A549 (cell line): ENCODE results near the gene BRAF.

Experiments used
- CEBPB ChIP-seq, 2 experiments: fragments of >200 bp in 1 of 2; sonication (Bioruptor Twin) in 1 of 2; formaldehyde crosslinking in 1 of 2; IDR thresholded peaks; 2 replicates each; pipeline ENCODE4 v1.6.1; 2012 to 2016
- EP300 ChIP-seq, 2 experiments: fragments of >200 bp; sonication (Bioruptor Twin); formaldehyde crosslinking; IDR thresholded peaks; 2 replicates in 1 of 2; 3 replicates in 1 of 2; pipeline ENCODE4 v1.6.1; 2016 to 2017
- HOXA7 ChIP-seq: fragments of 250-450 bp; sonication (Bioruptor Pico); IDR thresholded peaks from 2 replicates; pipeline ENCODE4 v1.5.0; 2020; ENCODE audit warnings: mild to moderate bottlenecking, moderate library complexity
- JUN ChIP-seq, 2 experiments: fragments of >200 bp; sonication (Bioruptor Twin); formaldehyde crosslinking; IDR thresholded peaks; 2 replicates in 1 of 2; 3 replicates in 1 of 2; pipeline ENCODE4 v1.6.1; 2016 to 2017
- MYC ChIP-seq: IDR thresholded peaks from 2 replicates; pipeline ENCODE4 v1.6.1; 2012; ENCODE audit warnings: mild to moderate bottlenecking, inconsistent platforms, low read length, improper control_type of control experiment, borderline replicate concordance
- NFE2L2 ChIP-seq: fragments of 150-350 bp; conservative IDR thresholded peaks from 2 replicates; pipeline ENCODE4 v1.6.1; 2014; ENCODE audit warnings: low read length
- NR3C1 ChIP-seq: fragments of >200 bp; sonication (Bioruptor Twin); formaldehyde crosslinking; IDR thresholded peaks from 3 replicates; pipeline ENCODE4 v1.6.1; 2017
- RAD21 ChIP-seq, 2 experiments: fragments of >200 bp in 1 of 2; sonication (Bioruptor Twin) in 1 of 2; formaldehyde crosslinking in 1 of 2; IDR thresholded peaks in 1 of 2; conservative IDR thresholded peaks in 1 of 2; 2 replicates in 1 of 2; 3 replicates in 1 of 2; pipeline ENCODE4 v1.6.1; 2012 to 2018; ENCODE audit warnings: inconsistent platforms in 1 of 2
- SMC3 ChIP-seq: fragments of >200 bp; sonication (Bioruptor Twin); formaldehyde crosslinking; IDR thresholded peaks from 3 replicates; pipeline ENCODE4 v1.6.1; 2018; ENCODE audit warnings: inconsistent platforms
- TF ChIP-seq, protein P1 (sequence below): IDR thresholded peaks from 2 replicates; pipeline ENCODE4 v1.6.1; 2012
- TF ChIP-seq, protein P2 (sequence below): fragments of >200 bp; sonication (Bioruptor Twin); formaldehyde crosslinking; IDR thresholded peaks from 3 replicates; pipeline ENCODE4 v1.5.1; 2016

DNA sequence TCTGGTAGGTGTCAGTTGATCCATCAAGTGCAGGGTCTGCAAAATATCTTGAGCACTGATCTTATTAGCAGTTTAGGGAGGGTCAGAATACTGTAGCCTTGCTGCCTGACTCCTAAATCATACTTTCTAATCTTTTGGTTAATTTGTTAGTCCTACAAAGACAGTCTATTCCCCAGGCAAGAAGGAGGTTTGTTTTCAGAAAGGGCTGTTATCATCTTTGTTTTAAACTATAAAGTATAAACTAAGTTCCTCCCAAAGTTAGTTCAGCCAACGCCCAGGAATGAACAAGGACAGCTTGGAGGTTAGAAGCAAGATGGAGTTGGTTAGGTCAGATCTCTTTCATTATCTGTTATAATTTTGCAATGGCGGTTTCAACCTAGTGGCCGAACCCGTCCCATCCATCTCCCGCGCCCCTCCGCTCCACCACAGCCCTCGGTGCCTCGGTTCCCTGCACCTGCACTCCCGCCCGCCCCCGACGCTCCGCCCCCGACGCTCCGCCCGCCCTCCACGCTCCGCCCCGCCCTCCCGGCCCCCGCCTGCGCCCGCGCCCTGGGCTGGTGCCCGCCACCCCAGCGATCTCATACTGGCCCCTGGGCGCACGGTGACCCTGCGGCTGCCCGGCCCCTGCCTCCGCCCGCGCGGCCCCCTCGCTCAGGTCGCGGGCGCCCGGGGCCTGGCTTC is 252.2 kb downstream of the BRAF start, which contains the start of gene ADCK2:
- TF ChIP-seq EP300 (IDR thresholded peaks at IDR 0.05) (no peak), CEBPB (IDR thresholded peaks at IDR 0.05) (no peak), SMC3 (no peak), HOXA7 (CRISPR knock-in tag) (no peak), NFE2L2 (no peak), RAD21 (conservative IDR thresholded peaks at IDR 0.05 in 1 of 2, IDR thresholded peaks at IDR 0.05 in 1 of 2) (no peak), MYC (no peak), JUN (IDR thresholded peaks at IDR 0.05) (peak in 1 of 2 experiments; percentile 71; a peak in 1 of 5 replicates), NR3C1 (no peak)
- TF ChIP-seq, protein P1, sequence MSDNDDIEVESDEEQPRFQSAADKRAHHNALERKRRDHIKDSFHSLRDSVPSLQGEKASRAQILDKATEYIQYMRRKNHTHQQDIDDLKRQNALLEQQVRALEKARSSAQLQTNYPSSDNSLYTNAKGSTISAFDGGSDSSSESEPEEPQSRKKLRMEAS: no peak
- TF ChIP-seq, protein P2, sequence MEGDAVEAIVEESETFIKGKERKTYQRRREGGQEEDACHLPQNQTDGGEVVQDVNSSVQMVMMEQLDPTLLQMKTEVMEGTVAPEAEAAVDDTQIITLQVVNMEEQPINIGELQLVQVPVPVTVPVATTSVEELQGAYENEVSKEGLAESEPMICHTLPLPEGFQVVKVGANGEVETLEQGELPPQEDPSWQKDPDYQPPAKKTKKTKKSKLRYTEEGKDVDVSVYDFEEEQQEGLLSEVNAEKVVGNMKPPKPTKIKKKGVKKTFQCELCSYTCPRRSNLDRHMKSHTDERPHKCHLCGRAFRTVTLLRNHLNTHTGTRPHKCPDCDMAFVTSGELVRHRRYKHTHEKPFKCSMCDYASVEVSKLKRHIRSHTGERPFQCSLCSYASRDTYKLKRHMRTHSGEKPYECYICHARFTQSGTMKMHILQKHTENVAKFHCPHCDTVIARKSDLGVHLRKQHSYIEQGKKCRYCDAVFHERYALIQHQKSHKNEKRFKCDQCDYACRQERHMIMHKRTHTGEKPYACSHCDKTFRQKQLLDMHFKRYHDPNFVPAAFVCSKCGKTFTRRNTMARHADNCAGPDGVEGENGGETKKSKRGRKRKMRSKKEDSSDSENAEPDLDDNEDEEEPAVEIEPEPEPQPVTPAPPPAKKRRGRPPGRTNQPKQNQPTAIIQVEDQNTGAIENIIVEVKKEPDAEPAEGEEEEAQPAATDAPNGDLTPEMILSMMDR: no peak
